RWPE1 (cell line): ENCODE measurements around the gene MAN1A2.

ENCODE experiments used
- CTCF ChIA-PET: fragments of 350-600 bp; sonication (Branson Sonifier 250); formaldehyde crosslinking; extraction: SDS; loops from one replicate; lab custom pipeline; 2021; lab: Yijun Ruan, JAX
- POLR2A ChIA-PET: fragments of 400-600 bp; formaldehyde crosslinking; extraction: SDS; loops from one replicate; lab custom pipeline; 2020; ENCODE audit warnings: antibody characterized with exemption; ENCODE audit not compliant: low non-redundant PET; lab: Yijun Ruan, JAX
- DNase-seq: peaks from one replicate; pipeline ENCODE4 v3.0.0; 2012; ENCODE audit warnings: low spot score
- H3K27ac ChIP-seq: fragments of 450-650 bp; 2 replicates; pipeline ENCODE4 v1.5.1; 2017
- CTCF ChIP-seq: fragments of 450-650 bp; conservative IDR thresholded peaks from 2 replicates; pipeline ENCODE4 v1.5.1; 2017; ENCODE audit warnings: low read depth, mild to moderate bottlenecking

The MAN1A2 gene

GRCh38 chr1:117327011-117327410, 40.2 kb upstream of the MAN1A2 start:
- no peak for DNase-seq
- ChIA-PET POLR2A (no interaction called here), CTCF (interaction anchor here (0.6 kb wide), 1 partner anchor 206 kb away, joined by 3 read pairs; no protein-coding TSS in a partner anchor)
- no peak for TF ChIP-seq CTCF
- no peak overlapping the region for H3K27ac ChIP-seq

- ChIA-PET CTCF (interaction anchor here (0.9 kb wide), 1 partner anchor 179 kb away, joined by 3 read pairs; no protein-coding TSS in a partner anchor), POLR2A (no interaction called here)
- no peak for TF ChIP-seq CTCF
- DNase-seq: no peak
- H3K27ac ChIP-seq: no peak overlapping the region
Observed at GRCh38 chr1:117335376-117336086, 31.7 kb upstream of the MAN1A2 start.

- no peak for DNase-seq
- CTCF ChIA-PET: interaction anchor here (0.6 to 0.9 kb wide), 2 partner anchors 167 to 180 kb away, joined by 3 read pairs; no protein-coding TSS in a partner anchor
- no peak for TF ChIP-seq CTCF
- no peak overlapping the region for H3K27ac ChIP-seq
- POLR2A ChIA-PET: no interaction called here
Observed at GRCh38 chr1:117336088-117336817, 31.0 kb upstream of the MAN1A2 start.

GRCh38 chr1:117339866-117340700, 27.2 kb upstream of the MAN1A2 start:
- CTCF ChIA-PET: no interaction called here
- DNase-seq: peak; percentile 14
- no peak overlapping the region for H3K27ac ChIP-seq
- POLR2A ChIA-PET: interaction anchor here (0.6 kb wide), 1 partner anchor 9 kb away, joined by 3 read pairs; no protein-coding TSS in a partner anchor
- no peak for TF ChIP-seq CTCF

GRCh38 chr1:117341123-117341522, 26.1 kb upstream of the MAN1A2 start:
- no peak for DNase-seq
- no peak for TF ChIP-seq CTCF
- POLR2A ChIA-PET: no interaction called here
- H3K27ac ChIP-seq: no peak overlapping the region
- CTCF ChIA-PET: no interaction called here

GRCh38 chr1:117342397-117342796, 24.9 kb upstream of the MAN1A2 start:
- TF ChIP-seq CTCF: no peak
- ChIA-PET CTCF (no interaction called here), POLR2A (no interaction called here)
- no peak overlapping the region for H3K27ac ChIP-seq
- no peak for DNase-seq
